NCI-H2227 (cell line): ENCODE data around the gene ARL8A.

Experiments
- DNase-seq: peaks from one replicate; lab custom pipeline; 2025; ENCODE audit not compliant: unreplicated experiment; lab: John Stamatoyannopoulos, UW

Gene ARL8A

DNA sequence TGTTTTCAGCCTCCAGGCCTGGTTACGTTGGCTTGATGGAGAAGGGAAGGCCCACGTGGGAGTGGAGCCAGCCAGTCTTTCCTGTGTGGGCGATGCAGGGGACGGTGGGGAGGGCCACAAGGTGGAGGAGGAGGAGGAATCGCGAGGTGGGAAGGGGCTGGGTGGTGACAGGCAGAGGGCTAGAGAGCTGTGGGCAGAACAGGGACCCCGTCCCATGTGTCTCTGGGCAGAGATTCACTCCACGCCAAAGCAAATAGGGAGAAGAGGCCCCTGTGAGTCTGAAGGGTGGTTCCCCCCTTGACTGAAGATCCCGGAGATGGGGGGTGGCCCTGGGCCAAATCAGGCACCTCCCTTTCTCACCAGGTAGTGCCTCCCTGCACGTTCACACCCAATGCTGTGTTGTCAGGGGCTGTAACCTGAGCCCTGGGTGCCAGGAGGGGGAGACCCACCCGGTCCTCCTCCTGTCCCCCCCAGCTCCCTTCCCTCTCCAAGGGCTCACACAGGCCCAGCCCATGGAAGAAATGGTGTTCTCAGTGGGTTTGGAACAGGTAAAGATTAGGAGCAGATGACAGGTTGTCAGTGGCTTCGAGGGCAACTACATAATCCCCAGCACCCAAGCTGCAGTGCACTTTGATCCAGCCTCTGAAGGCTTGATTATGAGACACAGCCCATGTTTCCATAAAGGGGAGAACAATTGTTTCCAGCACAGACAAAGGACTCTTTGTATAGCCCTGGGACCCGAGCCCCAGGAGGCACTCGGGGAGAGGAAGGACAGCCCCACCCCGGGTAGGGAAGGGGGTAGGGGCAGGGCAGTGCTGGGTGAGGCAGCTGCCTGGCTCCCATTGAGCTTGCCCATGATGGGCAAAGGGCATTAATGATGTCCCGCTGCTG is 59.5 kb downstream of the ARL8A start:
- DNase-seq = no peak
